Esophagus squamous epithelium (tissue), 4 donors: ENCODE measurements around the gene IFT74.

Source experiments
- POLR2A ChIP-seq, 4 donors: fragments of 450-650 bp; IDR thresholded peaks; one replicate each; pipeline ENCODE4 v1.6.1; 2017; ENCODE audit warnings: antibody characterized with exemption in 4 of 4, mild to moderate bottlenecking in 4 of 4, moderate library complexity in 3 of 4
- TF ChIP-seq, protein P1 (sequence below), 6 experiments: fragments of 450-650 bp in 4 of 6; fragments of 200-600 bp in 2 of 6; sonication (generic) in 2 of 6; IDR thresholded peaks; one replicate each; pipeline ENCODE4 v1.5.1; 2016 to 2019; ENCODE audit warnings: antibody characterized with exemption in 6 of 6, mild to moderate bottlenecking in 4 of 6, moderate library complexity in 4 of 6

DNA sequence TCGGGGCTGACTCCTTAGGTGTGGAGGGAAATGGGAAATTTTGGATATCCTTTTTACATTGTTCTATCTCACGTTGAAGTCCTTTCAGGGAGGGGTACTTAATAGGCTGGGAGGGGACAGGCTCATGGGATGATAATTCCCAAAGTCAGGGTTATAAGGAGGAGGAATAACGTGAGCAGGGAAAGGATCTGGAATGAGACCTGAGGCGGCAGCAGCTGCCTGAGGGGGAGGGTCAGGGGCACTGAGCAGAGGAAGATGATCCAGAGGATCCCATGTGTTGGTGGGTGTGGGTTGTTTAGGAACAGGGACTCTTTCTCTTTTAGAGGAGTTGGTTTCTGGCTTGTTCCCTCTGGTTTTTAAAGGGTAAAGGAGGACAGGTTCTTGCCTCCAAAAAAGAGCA lies 18.7 kb downstream of the IFT74 start:
- TF ChIP-seq, protein P1, sequence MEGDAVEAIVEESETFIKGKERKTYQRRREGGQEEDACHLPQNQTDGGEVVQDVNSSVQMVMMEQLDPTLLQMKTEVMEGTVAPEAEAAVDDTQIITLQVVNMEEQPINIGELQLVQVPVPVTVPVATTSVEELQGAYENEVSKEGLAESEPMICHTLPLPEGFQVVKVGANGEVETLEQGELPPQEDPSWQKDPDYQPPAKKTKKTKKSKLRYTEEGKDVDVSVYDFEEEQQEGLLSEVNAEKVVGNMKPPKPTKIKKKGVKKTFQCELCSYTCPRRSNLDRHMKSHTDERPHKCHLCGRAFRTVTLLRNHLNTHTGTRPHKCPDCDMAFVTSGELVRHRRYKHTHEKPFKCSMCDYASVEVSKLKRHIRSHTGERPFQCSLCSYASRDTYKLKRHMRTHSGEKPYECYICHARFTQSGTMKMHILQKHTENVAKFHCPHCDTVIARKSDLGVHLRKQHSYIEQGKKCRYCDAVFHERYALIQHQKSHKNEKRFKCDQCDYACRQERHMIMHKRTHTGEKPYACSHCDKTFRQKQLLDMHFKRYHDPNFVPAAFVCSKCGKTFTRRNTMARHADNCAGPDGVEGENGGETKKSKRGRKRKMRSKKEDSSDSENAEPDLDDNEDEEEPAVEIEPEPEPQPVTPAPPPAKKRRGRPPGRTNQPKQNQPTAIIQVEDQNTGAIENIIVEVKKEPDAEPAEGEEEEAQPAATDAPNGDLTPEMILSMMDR (IDR thresholded peaks at IDR 0.05): no peak
- no peak for TF ChIP-seq POLR2A (IDR thresholded peaks at IDR 0.05)
